ENCODE results near the gene SUSD6. TPM values are rescaled to one million over a fixed set of nuclear protein-coding genes. Genes with fewer than 3 reads are reported as not detected.

SUSD6 gene
- total and polyA plus RNA-seq, 2 donors (not counting 1 experiment from before 2014, with no cell fraction given) = 62.3 to 97.8 TPM

DNA sequence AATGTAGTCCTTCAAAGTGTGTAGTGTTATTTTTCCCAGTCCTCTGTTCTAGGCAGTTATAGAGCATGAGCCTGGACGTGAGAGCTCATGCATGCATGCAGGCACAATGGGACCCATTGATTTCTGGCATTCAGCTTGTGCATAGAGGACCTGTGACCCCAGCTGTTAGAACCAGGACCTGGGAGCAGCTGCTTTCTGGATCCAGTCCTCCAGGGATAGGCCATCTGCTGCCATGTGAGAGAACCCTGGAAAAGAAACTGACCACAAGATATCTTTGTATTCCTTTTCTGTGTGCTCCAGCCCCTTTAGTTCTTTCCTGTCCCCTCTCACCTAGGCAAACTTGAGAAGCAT lies 76.9 kb downstream of the SUSD6 start:
- ChIA-PET CTCF (interaction anchor here (0.9 to 1.3 kb wide), 3 partner anchors 20 to 104 kb away, joined by 3 to 4 read pairs (median 3); no protein-coding TSS in a partner anchor), POLR2A (no interaction called here)
- Histone ChIP-seq H3K27ac (ENCODE audit: low read length in 2 of 2) (peak overlapping the region in 1 of 2 donors; percentile 22), H3K4me2 (replicated peaks; ENCODE audit: low read depth, low read length, poor library complexity, severe bottlenecking) (no peak overlapping the region), H3K27me3 (replicated peaks in 1 of 4; ENCODE audit: control extremely low read depth in 1 of 4, control insufficient read depth in 3 of 4, insufficient read depth in 4 of 4, low read length in 3 of 4) (no peaks in the 10 kb centered on the region), H3K79me2 (ENCODE audit: control insufficient read depth, insufficient read depth, low read length) (peaks cover 99% of the 10 kb centered on the region), H3K36me3 (replicated peaks in 1 of 2; ENCODE audit: control extremely low read depth in 1 of 2, control insufficient read depth in 1 of 2, extremely low read depth in 1 of 2, insufficient read depth in 2 of 2, low read length in 1 of 2) (peaks cover 0 to 9% of the 10 kb centered on the region in 2 experiments), H4K20me1 (ENCODE audit: control insufficient read depth, insufficient read depth, low read length, poor library complexity, severe bottlenecking) (peaks cover 77% of the 10 kb centered on the region), H3K4me1 (ENCODE audit: control insufficient read depth in 2 of 2, insufficient read depth in 2 of 2, low read length in 2 of 2) (peaks cover 45 to 47% of the 10 kb centered on the region in 2 donors), H3K4me3 (ENCODE audit: control extremely low read depth in 1 of 5, extremely low read depth in 1 of 5, insufficient read depth in 1 of 5, low read depth in 2 of 5, low read length in 4 of 5) (no peak overlapping the region), H3K9me3 (ENCODE audit: control extremely low read depth in 1 of 3, control insufficient read depth in 2 of 3, insufficient read depth in 1 of 3, low read length in 2 of 3) (no peaks in the 10 kb centered on the region), H3K9ac (ENCODE audit: low read length) (no peak overlapping the region), H2AFZ (ENCODE audit: insufficient read depth, low read depth, low read length, poor library complexity, severe bottlenecking) (no peak overlapping the region)
- H3K4me1 Mint-ChIP-seq = peaks cover 77% of the 10 kb centered on the region
- ATAC-seq (ENCODE audit: low read depth) (no peak), DNase-seq (no peak)
- H3K9me3 Mint-ChIP-seq (ENCODE audit: insufficient read depth) = no peaks in the 10 kb centered on the region
- peak overlapping the region; percentile 64 for H3K27ac Mint-ChIP-seq
- no peaks in the 10 kb centered on the region for H3K27me3 Mint-ChIP-seq
- H3K4me3 Mint-ChIP-seq = no peak overlapping the region
- WGBS (ENCODE audit: insufficient coverage) = 93% methylated on average over 1 of the region's 1 CpG
- TF ChIP-seq EZH2 (IDR thresholded peaks at IDR 0.05; ENCODE audit: borderline replicate concordance, insufficient read depth, low read depth, low read length, poor library complexity, severe bottlenecking) = no peak
- TF ChIP-seq, protein P1, sequence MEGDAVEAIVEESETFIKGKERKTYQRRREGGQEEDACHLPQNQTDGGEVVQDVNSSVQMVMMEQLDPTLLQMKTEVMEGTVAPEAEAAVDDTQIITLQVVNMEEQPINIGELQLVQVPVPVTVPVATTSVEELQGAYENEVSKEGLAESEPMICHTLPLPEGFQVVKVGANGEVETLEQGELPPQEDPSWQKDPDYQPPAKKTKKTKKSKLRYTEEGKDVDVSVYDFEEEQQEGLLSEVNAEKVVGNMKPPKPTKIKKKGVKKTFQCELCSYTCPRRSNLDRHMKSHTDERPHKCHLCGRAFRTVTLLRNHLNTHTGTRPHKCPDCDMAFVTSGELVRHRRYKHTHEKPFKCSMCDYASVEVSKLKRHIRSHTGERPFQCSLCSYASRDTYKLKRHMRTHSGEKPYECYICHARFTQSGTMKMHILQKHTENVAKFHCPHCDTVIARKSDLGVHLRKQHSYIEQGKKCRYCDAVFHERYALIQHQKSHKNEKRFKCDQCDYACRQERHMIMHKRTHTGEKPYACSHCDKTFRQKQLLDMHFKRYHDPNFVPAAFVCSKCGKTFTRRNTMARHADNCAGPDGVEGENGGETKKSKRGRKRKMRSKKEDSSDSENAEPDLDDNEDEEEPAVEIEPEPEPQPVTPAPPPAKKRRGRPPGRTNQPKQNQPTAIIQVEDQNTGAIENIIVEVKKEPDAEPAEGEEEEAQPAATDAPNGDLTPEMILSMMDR (IDR thresholded peaks at IDR 0.05) = no peak
- intact Hi-C loops (cut with micrococcal nuclease) = no loop called here

DNA sequence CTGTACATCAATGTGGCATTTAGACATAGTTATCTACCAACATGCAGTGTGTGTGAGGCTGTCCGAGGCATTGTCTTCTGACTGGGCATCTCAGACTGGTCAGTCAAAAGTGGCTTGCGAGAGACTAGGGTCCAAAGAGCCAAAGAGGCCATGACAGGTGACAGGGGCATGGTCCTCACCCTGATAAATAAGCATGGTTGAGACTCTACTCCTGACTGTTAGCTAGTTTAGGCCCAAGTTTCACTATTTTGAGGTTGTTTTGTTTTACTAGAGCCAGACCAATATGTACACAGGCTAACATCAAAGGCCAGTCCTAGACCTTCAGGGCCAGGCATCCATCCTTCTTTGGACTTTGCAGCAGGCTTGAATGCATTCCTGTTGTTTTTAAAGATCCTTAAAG lies 78.6 kb downstream of the SUSD6 start:
- peaks cover 77% of the 10 kb centered on the region for H3K4me1 Mint-ChIP-seq
- H3K4me1 ChIP-seq (ENCODE audit: control insufficient read depth in 2 of 2, insufficient read depth in 2 of 2, low read length in 2 of 2) = peaks cover 45 to 47% of the 10 kb centered on the region in 2 donors
- WGBS (ENCODE audit: insufficient coverage) = 100% methylated on average over 2 of the region's 2 CpGs
- H3K4me2 ChIP-seq (replicated peaks; ENCODE audit: low read depth, low read length, poor library complexity, severe bottlenecking) = no peak overlapping the region
- H4K20me1 ChIP-seq (ENCODE audit: control insufficient read depth, insufficient read depth, low read length, poor library complexity, severe bottlenecking) = peaks cover 73% of the 10 kb centered on the region
- ATAC-seq (ENCODE audit: low read depth) (no peak), DNase-seq (no peak)
- TF ChIP-seq, protein P1 (IDR thresholded peaks at IDR 0.05) = no peak
- TF ChIP-seq EZH2 (IDR thresholded peaks at IDR 0.05; ENCODE audit: borderline replicate concordance, insufficient read depth, low read depth, low read length, poor library complexity, severe bottlenecking) = no peak
- H3K27ac ChIP-seq (ENCODE audit: low read length in 2 of 2) = no peak overlapping the region
- H3K79me2 ChIP-seq (ENCODE audit: control insufficient read depth, insufficient read depth, low read length) = peaks cover 98% of the 10 kb centered on the region
- no peaks in the 10 kb centered on the region for H3K9me3 Mint-ChIP-seq (ENCODE audit: insufficient read depth)
- no peak overlapping the region for H2AFZ ChIP-seq (ENCODE audit: insufficient read depth, low read depth, low read length, poor library complexity, severe bottlenecking)
- ChIA-PET POLR2A (no interaction called here), CTCF (no interaction called here)
- no peak overlapping the region for H3K4me3 ChIP-seq (ENCODE audit: control extremely low read depth in 1 of 5, extremely low read depth in 1 of 5, insufficient read depth in 1 of 5, low read depth in 2 of 5, low read length in 4 of 5)
- no peaks in the 10 kb centered on the region for H3K9me3 ChIP-seq (ENCODE audit: control extremely low read depth in 1 of 3, control insufficient read depth in 2 of 3, insufficient read depth in 1 of 3, low read length in 2 of 3)
- peaks cover 0 to 7% of the 10 kb centered on the region in 2 experiments for H3K36me3 ChIP-seq (replicated peaks in 1 of 2; ENCODE audit: control extremely low read depth in 1 of 2, control insufficient read depth in 1 of 2, extremely low read depth in 1 of 2, insufficient read depth in 2 of 2, low read length in 1 of 2)
- H3K9ac ChIP-seq (ENCODE audit: low read length) = no peak overlapping the region
- H3K27me3 ChIP-seq (replicated peaks in 1 of 4; ENCODE audit: control extremely low read depth in 1 of 4, control insufficient read depth in 3 of 4, insufficient read depth in 4 of 4, low read length in 3 of 4) = no peaks in the 10 kb centered on the region
- H3K27ac Mint-ChIP-seq = peak overlapping the region; percentile 51
- intact Hi-C loops (cut with micrococcal nuclease) = loop anchor here (5.0 kb wide), 1 partner anchor 38 kb away; no protein-coding TSS in a partner anchor
- no peaks in the 10 kb centered on the region for H3K27me3 Mint-ChIP-seq
- H3K4me3 Mint-ChIP-seq = no peak overlapping the region

Data from B cell (primary cell).